Prostate gland (tissue), 2 donors: Measurements from ENCODE around the gene CELSR2.

Experiments used
- POLR2A ChIP-seq: fragments of 450-650 bp; IDR thresholded peaks from one replicate; pipeline ENCODE4 v1.6.1; 2016; ENCODE audit warnings: antibody characterized with exemption, mild to moderate bottlenecking
- POLR2AphosphoS5 ChIP-seq: sonication (generic); formaldehyde crosslinking; IDR thresholded peaks from one replicate; pipeline ENCODE4 v1.6.1; 2017; ENCODE audit warnings: antibody characterized with exemption
- TF ChIP-seq, protein P1 (sequence below), 4 experiments: fragments of 200-600 bp in 2 of 4; fragments of 450-650 bp in 2 of 4; sonication (generic) in 2 of 4; IDR thresholded peaks; 1 replicate in 3 of 4; 2 replicates in 1 of 4; pipeline ENCODE4 v1.5.1; 2016 to 2019; ENCODE audit warnings: antibody characterized with exemption in 4 of 4, mild to moderate bottlenecking in 2 of 4, moderate library complexity in 2 of 4

DNA sequence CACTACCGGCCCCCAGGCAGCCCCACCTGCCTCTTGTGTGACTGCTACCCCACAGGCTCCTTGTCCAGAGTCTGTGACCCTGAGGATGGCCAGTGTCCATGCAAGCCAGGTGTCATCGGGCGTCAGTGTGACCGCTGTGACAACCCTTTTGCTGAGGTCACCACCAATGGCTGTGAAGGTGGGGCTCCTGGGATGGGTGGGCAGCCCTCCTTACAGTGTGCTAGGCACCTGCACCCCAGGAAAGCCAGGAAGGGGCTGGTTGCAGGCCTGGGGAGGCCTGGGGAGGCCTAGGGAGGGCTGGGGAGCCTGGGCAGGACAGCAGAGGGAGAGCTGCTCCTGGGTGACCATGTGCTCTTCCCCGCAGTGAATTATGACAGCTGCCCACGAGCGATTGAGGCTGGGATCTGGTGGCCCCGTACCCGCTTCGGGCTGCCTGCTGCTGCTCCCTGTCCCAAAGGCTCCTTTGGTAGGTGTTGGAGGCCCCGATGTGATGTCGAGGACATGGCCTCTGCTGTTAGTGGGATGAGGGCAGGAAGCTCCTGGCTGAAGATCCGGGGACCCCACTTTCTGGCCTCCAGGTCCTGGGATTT, 16.5 kb downstream of the CELSR2 start:
- TF ChIP-seq, protein P1, sequence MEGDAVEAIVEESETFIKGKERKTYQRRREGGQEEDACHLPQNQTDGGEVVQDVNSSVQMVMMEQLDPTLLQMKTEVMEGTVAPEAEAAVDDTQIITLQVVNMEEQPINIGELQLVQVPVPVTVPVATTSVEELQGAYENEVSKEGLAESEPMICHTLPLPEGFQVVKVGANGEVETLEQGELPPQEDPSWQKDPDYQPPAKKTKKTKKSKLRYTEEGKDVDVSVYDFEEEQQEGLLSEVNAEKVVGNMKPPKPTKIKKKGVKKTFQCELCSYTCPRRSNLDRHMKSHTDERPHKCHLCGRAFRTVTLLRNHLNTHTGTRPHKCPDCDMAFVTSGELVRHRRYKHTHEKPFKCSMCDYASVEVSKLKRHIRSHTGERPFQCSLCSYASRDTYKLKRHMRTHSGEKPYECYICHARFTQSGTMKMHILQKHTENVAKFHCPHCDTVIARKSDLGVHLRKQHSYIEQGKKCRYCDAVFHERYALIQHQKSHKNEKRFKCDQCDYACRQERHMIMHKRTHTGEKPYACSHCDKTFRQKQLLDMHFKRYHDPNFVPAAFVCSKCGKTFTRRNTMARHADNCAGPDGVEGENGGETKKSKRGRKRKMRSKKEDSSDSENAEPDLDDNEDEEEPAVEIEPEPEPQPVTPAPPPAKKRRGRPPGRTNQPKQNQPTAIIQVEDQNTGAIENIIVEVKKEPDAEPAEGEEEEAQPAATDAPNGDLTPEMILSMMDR (IDR thresholded peaks at IDR 0.05), result no peak
- TF ChIP-seq POLR2AphosphoS5 (no peak), POLR2A (no peak)
